Measurements from ENCODE around the gene ZSWIM6. TPM values are rescaled to one million over a fixed set of nuclear protein-coding genes. Genes with fewer than 3 reads are reported as not detected.

Gene ZSWIM6
- polyA plus RNA-seq, 1 experiment: 11.1 TPM

GRCh38 chr5:61301341-61302199, 30.5 kb upstream of the ZSWIM6 start:
- peak; percentile 43 for TF ChIP-seq CTCF (IDR thresholded peaks at IDR 0.05; ENCODE audit: insufficient read depth, low read depth, low read length)
- peak; percentile 95 for DNase-seq (ENCODE audit: low read depth)
- Histone ChIP-seq H3K27me3 (ENCODE audit: control insufficient read depth, insufficient read depth, low read length) (no peaks in the 10 kb centered on the region), H3K36me3 (ENCODE audit: control insufficient read depth, insufficient read depth, low read length) (no peaks in the 10 kb centered on the region), H3K4me3 (ENCODE audit: low read depth, low read length) (no peak overlapping the region)
- ChIA-PET POLR2A (interaction anchor here (0.6 kb wide), 1 partner anchor 29 kb away, joined by 3 read pairs; no protein-coding TSS in a partner anchor), CTCF (interaction anchor here (0.8 to 1.1 kb wide), 3 partner anchors 34 to 357 kb away, joined by 3 to 4 read pairs (median 4); no protein-coding TSS in a partner anchor)

- H3K4me3 ChIP-seq (ENCODE audit: low read depth, low read length): no peak overlapping the region
- ChIA-PET CTCF (interaction anchor here (1.1 to 1.8 kb wide), 2 partner anchors 29 to 357 kb away, joined by 4 to 6 read pairs; no protein-coding TSS in a partner anchor), POLR2A (no interaction called here)
- no peaks in the 10 kb centered on the region for H3K36me3 ChIP-seq (ENCODE audit: control insufficient read depth, insufficient read depth, low read length)
- no peak for TF ChIP-seq CTCF (IDR thresholded peaks at IDR 0.05; ENCODE audit: insufficient read depth, low read depth, low read length)
- DNase-seq (ENCODE audit: low read depth): no peak
- H3K27me3 ChIP-seq (ENCODE audit: control insufficient read depth, insufficient read depth, low read length): no peaks in the 10 kb centered on the region
Measured at GRCh38 chr5:61302200-61302563, 29.9 kb upstream of the ZSWIM6 start.

- H3K4me3 ChIP-seq (ENCODE audit: low read depth, low read length): no peak overlapping the region
- H3K27me3 ChIP-seq (ENCODE audit: control insufficient read depth, insufficient read depth, low read length): no peaks in the 10 kb centered on the region
- no peaks in the 10 kb centered on the region for H3K36me3 ChIP-seq (ENCODE audit: control insufficient read depth, insufficient read depth, low read length)
- no peak for TF ChIP-seq CTCF (IDR thresholded peaks at IDR 0.05; ENCODE audit: insufficient read depth, low read depth, low read length)
- ChIA-PET POLR2A (interaction anchor here (0.6 kb wide), 2 partner anchors 28 to 52 kb away, joined by 4 to 21 read pairs; partner anchors contain the start of gene ZSWIM6), CTCF (interaction anchor here (0.7 to 1.8 kb wide), 2 partner anchors 14 to 28 kb away, joined by 3 to 6 read pairs; no protein-coding TSS in a partner anchor)
- DNase-seq (ENCODE audit: low read depth): no peak
Measured at GRCh38 chr5:61303346-61303745, 28.7 kb upstream of the ZSWIM6 start.

GRCh38 chr5:61304590-61305381, 27.3 kb upstream of the ZSWIM6 start:
- CTCF ChIA-PET: interaction anchor here (1.0 kb wide), 1 partner anchor 10 kb away, joined by 4 read pairs; no protein-coding TSS in a partner anchor
- no peak for DNase-seq (ENCODE audit: low read depth)

More at GRCh38 chr5:61304590-61305381, 27.3 kb upstream of the ZSWIM6 start:
- Histone ChIP-seq H3K27me3 (ENCODE audit: control insufficient read depth, insufficient read depth, low read length) (no peaks in the 10 kb centered on the region), H3K36me3 (ENCODE audit: control insufficient read depth, insufficient read depth, low read length) (no peaks in the 10 kb centered on the region), H3K4me3 (ENCODE audit: low read depth, low read length) (no peak overlapping the region)
- TF ChIP-seq CTCF (IDR thresholded peaks at IDR 0.05; ENCODE audit: insufficient read depth, low read depth, low read length): no peak
- POLR2A ChIA-PET: no interaction called here

Data from BJ (cell line).